Stimulated activated CD4-positive, alpha-beta T cell treated with anti-CD3 and anti-CD28 coated beads, TNF-alpha, amount 100 ng/mL, for 24 hours (primary cell): Measurements from ENCODE around the gene NFILZ.

Experiments used
- DNase-seq, 3 experiments: peaks; one replicate each; pipeline ENCODE4 v3.0.0-alpha.2; 2020; ENCODE audit warnings: low read depth in 3 of 3

The NFILZ gene, protein sequence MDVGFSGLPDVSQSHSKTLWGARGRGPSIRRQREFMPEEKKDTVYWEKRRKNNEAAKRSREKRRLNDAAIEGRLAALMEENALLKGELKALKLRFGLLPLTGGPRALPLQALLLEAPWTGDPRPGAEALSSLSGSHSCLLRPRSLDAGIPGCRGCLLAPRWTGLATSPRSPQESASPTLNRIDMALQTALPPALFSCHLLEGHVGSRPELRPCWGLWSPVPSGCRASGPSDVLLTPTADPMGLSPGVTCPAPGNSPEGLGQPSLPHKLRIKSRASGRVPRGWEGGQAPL

DNA sequence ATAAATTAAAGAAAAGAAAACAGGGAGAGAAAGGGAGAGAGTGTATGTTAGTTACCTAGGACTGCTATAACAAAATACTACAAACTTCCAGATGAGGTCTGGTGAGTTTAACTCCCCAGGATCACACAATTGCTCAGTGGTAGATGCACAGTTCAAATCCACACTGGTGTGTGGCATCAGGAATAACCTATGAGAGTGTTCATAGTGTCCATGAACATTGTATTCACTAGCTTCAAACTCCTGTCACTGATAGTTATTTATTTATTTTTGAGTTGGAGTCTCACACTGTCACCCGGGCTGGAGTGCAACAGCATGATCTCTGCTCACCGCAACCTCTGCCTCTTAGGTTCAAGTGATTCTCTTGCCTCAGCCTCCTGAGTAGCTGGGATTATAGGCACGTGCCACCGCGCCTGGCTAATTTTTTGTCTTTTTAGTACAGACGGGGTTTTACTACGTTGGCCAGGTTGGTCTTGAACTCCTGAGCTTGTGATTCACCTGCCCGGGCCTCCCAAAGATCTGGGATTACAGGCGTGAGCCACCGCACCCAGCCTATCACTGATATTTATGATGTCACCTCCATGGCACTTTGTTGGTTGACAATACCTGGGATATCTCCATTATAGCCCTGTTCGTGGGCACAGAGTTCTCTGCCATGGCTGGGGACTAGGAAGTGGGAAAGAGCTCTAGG lies at the start of gene NFILZ:
NFILZ (plus strand) TSS at position 638 of the 688 bp plus-strand sequence. CDS start 46,133 bp downstream, outside the sequence.
- DNase-seq: no peak

DNA sequence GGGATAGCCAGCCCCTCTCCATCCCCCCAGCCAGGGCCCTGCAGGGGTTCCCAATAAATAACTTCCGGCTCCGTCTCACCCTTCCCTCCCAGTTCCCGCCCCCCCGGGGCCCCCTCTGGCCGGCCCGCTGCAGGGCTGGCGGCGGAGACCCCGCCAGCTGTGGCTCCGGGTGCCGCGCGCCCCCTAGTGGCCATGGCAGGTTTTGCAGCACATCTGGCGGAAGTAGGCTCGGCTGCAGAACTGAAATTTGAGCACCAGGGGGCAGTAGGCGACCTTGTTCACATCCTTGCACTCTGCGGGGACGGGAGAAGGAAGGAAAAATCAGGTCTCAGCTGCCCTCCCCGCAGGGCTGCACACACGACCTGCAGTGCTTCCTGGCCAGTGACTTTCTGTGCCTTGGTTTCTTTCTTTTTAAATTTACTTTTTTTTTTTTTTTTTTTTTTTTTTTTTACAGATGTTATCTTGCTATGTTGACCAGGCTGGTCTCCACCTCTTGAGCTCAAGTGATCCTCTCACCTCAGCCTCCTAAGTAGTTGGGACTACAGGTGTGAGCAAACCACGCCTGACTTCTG lies 49.6 kb upstream of the NFILZ start:
- DNase-seq: peak; percentile 70 to 79 (median 76)

DNA sequence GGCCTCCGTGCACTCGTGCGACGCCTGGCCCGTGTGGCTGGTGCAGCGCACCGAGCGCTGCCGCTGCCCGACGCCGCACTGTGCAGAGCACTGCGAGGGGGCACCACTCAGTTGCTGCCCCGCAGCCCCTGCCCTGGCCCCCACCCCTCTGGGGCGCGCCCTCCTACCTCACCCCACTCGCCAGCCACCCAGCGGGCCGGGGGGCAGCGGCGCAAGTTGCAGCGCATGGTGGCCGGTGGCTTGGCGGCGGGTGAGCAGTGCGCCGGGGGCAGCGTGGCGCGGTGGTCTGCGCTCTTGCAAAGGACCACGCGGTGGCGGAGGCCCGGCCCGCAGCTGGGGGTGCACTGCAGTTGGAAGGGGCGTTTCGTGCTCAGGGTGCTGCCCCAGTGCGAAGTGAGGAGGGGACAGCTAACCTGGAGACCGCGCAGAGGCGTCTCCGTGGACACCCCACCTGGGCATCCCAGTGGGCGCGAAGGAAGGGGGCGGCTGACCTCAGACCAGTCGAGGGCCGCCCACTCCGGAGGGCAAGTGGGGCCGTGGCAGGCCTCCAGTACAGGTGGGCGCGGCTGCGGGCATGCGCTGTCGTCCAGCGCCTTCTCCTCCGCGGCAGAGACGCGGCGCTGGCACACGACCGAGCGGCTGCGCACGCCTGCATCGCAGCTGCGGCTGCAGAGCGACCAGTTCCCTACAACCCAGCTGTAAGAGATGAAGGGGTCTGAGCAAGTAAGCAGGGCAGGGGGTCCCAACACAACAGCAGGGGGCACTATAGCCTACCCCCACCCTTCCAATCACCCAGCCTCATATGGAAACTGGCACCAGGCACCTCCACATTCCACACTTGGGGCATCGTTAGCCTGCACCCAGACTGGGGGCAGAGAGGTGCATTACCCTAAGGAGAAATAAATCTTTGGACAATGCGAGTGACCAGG lies 45.2 kb upstream of the NFILZ start:
- no peak for DNase-seq

DNA sequence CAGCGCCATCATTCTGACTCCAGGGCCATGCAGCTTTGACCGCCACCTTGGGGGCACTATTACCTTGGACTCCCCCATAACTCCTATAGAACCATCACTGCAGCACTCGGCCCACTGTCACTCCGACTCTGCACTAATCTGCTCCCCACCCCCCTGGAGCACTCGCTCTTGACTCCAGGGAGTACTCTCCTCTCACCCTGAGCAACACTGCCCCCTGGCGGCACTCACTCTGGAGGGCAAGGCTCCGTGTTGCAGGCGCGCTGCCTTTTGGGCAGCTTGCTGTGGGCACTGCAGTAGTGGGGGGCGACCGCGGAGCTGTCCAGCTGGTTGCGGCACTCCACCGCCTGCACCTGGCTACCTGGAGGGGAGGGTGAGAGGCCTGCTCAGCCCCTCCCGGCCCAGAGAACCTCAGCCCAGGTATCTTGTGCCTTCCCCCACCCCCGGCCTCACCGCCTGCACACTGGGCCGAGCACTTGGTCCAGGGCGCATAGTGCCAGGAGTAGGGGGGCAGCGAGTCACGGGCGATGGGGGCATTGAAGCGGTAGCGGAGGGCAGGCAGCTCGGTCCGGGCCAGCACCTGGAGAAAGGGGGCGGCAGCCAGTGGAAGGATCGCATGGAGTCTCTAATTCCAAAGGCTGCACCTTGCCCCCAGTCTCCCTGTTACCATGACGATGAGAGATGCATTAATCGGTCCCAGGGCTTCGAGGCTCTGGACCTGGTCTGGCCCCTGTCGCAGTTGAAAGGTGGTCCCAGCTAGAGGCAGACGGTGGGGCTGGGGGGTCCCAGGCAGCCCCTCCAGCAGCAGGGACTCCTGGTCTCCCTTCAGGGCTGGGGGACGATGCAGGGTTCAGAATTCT lies 44.3 kb upstream of the NFILZ start:
- peak in 1 of 3 experiments; percentile 53 for DNase-seq

DNA sequence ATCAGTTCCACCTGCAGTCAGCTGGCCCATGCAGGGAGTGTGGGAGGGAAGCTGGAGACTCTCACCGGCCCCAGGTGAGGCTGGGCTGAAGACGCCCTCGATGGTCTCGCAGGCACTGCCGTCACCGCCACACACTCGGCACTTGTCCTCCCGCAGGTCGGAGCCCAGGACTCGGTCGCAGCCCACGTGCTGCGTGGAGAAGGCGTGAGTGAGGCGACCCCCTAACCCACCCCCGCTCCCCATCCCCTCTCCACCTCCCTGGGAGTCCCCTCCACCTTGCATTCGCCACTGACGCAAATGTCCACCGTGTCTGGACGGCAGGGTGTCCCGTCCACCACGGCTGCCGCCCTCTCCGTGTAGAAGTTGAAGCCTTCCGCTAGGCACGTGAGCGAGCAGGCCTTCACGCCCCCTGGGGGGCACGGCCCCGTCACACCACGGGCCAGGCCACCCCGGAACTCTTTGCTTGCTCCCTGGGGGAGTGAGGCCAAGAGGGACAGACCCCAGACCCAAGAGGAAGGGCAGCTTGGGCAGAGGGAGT lies 41.2 kb upstream of the NFILZ start:
- no peak for DNase-seq

DNA sequence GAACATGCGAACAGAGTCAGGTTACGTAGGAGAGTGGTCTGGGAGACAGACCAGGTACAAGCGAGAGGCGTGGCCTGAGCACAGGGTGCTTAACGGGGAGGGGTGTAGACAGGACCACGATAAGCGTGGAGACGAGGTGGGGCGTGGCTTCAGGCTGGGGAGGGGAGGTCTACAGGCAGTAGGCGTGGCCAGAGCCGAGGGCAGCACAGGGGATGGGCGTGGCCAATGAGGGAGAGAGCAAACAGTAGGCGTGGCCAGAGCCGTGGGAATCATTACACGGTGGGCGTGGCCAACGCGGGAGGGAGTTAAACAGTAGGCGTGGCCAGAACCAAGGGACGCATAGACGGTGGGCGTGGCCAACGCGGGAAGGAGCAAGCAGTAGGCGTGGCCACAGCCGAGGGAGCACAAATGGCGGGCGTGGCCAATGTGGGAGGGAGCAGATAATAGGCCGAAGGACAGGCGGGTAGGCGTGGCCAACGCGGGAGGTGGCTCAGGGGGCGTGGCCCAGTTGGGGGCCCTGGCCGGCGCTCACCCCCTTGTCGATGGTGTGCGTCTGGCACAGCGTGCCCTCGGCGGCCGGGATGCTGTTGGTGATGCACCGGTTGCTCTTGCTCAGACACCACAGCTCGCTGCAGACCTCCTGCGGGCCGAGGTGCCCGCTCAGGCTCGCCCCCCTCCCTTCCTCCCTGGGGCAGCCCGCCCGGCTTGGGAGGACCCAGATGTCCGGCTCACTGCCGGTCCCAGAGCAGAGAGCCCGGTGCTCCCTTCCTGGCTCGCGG lies 38.0 kb upstream of the NFILZ start:
- DNase-seq: peak; percentile 92 to 95 (median 92)

DNA sequence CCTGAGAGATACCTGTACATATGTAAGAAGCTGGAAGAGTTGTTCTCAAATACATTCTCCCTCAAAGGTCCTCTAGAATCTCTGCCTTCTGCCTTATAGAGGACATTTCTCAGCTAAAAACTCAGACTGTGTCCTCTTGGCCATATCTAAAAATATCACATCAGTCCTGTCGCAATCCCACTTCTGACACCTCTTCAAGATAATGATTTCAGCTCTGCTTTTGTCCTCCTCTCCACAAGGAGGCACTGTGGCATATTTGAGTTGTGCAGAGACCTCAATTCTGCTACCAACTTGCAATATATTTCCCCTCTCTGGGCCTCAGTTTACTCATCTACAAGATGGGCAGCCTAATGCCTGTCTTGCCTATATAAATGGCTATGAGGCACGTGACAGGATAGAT lies 36.5 kb upstream of the NFILZ start:
- no peak for DNase-seq

DNA sequence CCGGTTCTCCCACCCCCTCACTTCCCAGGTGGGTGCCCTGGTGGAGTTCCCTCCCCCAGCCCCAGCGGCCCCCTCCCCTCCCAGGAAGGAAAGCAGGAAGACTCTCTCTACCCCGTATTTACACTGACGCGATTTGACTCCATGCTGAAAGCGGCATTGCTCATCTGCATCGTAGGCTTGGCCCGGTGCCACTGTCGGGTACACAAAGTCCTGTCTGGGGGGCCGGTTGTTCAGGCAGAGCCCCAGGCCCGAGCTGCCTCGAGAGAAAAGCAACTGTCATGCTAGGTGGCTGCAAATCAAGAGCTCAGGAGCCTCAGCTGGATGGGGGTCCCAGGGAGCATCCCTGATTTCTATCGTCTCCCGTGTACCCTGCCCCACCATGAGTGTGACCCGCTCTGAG lies 34.8 kb upstream of the NFILZ start:
- no peak for DNase-seq

DNA sequence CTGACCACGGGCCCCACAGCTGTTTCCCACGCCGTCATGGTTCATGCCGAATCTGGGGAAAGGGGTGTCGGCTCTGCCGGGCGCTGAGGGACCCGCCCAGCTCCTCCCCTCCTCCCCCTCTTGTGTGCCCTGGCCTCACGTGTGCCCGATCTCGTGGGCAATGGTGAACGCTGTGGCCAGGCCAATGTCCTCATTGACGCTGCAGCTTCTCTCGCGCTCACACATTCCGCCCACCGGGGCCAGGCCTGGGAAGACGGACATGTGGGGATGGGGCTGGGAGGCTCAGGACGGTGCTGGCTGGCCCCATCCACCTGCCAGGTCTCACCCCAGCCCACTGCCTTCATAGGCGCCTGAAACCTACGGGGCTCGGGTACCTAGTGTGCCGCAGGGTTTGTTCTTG lies 34.3 kb upstream of the NFILZ start:
- DNase-seq: no peak

DNA sequence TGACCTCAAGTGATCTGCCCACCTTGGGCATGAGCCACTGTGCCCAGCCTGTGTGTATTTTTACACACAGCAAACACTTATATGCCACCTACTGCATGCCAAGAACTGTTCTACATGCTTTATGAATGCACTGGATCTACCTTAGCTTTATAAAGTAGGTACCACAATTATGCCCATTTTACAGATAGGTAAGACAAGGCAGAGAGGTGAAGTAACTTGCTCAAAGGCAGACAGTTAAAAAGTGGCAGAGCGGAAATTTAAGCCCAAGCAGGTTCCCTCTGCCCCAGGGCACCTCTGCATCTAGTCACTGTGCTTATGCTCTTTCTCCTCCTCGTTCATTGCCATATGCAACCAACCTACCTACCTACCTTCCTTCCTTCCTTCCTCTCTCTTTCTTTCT lies 30.4 kb upstream of the NFILZ start:
- no peak for DNase-seq

DNA sequence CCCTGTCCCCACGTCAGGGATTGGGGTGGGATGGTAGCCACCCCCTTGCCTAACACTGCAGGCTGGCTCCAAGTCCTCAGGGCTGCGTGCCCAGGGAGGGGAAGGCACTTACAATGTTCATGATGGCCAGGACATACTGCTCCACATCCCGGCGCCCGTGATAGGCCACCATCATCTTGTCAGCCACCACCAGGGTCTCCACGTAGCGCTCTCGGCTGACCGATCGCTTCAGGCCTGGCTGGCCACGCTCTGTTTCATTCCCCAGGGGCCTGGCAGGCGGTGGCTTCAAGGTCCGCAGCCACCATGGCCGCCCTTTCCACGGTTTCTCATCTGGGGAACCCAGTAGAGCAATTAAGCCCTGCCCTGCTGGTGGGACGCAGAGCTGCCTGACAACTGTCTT lies 29.6 kb upstream of the NFILZ start:
- no peak for DNase-seq

DNA sequence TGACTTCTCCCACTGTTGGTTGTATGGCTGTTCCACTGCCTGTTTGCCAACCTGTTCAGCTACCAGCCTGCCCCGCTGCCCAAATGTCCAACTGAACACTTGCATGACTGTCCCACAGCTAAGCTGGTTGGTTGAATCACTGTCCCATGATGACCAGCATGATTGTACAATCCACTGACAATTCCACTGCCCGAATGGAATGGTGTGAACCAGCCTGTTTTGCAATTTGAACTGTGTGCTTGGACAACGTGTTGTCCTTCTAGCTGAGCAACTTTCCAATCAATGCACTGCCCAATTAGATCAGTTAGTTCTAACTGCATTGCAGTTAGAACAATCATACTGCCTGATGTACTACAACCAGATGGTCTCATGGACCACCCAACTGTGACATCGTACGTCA lies 28.6 kb upstream of the NFILZ start:
- DNase-seq: no peak

DNA sequence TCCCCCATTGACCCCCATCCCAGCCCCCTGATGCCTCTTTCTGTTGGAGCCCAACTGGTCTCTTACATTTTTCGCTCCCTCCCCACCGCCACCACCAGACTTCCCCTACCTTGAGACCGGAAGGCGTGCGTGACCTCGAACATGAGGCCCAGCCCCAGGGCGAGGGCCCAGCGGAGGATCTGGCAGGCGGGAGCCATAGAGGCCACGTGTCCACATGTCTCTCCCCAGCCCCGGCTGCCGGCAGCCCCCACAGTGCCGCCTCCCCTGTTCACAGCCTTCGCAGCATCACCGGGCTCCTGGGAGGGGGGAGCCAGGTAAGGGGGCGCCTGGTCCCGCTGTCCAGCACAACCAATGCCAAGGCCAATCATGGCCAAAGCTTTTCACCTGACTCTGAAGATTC lies 24.9 kb upstream of the NFILZ start:
- no peak for DNase-seq

DNA sequence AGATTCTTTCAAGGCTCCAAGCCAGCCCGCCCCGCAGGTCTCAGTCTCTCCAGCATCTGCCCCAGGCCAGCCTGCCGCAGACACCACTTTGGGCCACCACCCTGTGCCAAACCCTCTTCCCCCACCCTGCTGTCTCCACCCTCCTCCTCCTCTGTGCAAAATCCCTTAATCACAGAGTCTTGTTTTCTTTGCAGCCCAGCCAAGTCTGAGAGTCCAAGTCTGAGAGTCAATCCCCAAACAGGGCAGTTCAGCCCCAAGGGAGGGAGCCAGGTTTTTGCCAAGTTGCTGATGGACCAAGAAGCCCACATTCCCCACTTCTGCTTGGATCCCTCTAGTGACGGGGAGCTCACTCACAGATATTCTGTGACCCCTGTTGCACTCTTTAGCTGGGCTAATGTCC lies 23.0 kb upstream of the NFILZ start:
- no peak for DNase-seq

DNA sequence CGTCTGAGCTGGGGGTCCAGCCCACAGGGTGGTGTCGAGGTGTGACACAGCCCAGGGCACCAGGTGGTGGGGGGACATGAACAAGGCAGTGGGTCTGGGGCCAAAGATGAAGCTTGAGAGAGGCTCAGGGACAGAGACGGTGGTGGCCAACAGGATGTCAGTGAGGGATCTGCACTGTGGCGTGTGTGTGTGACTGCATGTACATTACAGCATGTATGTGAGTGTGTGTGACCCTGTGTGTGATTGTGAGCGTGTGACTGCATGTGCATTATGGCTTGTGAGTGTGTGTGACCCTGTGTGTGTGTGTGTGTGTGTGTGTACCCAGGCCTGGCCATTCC lies 21.5 kb upstream of the NFILZ start:
- no peak for DNase-seq

DNA sequence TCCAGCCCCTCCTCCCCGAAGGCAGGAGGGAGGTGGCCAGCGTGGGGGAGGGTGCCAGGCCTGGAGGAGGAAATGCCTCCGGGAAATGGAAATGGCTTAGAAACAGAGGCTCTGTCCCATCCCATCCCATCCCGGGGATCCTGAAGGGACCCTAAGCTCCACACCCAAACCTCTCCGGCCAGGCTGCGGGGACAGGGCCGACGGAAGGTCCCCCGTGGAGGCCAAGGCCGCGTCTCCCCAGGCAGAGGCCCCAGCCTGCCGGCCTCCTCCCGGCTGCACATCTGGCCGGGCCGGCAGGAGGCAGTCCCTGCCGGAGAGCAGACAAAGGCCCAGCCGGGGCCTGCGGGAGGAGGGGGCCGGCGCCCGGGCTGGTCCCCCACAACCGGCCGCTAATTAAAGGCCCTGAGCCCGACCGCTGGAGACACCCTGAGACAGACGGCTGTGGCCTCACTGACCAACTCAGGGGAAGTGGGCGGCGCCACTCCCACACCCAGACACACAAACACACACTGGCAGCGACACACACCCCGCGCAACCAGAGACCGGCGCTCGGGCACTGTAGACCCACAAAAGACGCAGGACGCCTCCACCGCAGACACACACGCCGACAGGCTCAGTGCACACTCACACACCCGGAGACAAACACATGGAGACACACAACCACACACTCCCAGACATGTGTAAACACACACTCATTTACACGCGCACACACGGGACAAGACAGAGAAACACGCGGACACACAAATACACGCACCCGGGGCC lies 21.0 kb upstream of the NFILZ start:
- peak in 1 of 3 experiments; percentile 4 for DNase-seq

DNA sequence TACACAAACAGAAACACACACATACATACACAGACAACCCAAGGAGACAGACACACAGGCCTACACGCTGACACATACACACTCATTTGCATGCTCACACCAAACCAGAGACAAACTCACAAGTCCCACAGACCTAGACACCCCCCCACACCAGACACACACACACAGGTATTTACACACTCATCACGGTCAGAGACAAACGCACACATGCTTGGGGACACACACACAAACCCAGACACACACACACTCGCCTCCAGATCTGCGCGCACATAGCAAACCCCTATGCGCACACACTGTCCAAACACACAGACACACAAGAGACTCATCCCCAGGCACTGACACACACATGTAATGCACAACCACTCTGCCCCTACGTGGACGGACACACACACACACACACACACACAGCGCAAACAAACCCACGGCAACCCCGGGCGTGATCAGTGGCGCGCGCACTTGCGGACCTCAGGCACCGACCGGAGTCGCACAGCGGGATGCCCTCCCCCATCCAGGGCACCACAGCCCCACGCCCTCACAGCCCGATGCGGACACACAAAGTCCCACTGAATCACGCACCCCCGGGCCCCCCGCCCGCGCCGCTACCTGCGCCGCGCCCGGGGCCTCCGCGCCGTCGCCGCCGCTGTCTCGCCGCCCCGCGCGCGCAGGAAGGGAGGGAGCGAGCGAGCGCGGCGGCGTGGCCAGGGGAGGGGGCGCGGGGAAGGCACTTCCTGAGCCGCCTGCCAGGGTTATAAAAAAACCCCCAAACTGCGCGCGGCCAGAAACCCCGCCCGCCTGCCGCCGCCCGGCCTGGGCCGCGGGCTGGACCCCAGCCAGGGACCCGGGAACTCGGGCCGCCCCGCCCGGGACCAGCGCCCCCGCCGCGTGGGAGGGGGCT lies 20.1 kb upstream of the NFILZ start, which contains the start of gene ADAMTS10:
ADAMTS10 (minus strand) TSS at position 675 of the 895 bp plus-strand sequence. CDS start 5,005 bp downstream, outside the sequence.
- peak in 2 of 3 experiments; percentile 5 to 14 for DNase-seq

DNA sequence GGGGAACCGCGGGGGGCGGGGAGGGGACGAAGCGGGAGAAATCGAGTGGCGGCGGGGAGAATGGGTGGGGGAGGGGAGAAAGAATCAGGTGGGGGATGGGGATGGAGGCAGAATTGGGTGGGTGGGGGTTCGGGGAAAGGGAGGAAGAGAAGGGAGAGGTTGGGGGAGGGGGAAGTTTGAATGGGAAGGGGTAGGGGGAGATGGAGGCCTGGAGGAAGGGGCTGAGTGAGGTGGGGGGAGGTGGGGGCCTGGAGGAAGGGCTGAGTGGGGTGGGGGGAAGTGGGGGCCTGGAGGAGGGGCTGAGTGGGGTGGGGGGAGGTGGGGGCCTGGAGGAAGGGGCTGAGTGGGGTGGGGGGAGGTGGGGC lies 19.5 kb upstream of the NFILZ start:
- no peak for DNase-seq
